HUES64 (cell line): ENCODE data around the gene KNSTRN.

Experiments used
- H3K27ac ChIP-seq: 2 replicates; pipeline ENCODE4 v1.7.0; 2013; ENCODE audit warnings: low read depth, low read length, inconsistent platforms
- H3K27me3 ChIP-seq: 2 replicates; pipeline ENCODE4 v1.6.1; 2013; ENCODE audit warnings: mild to moderate bottlenecking, low read length; ENCODE audit not compliant: insufficient read depth
- H3K36me3 ChIP-seq: 2 replicates; pipeline ENCODE4 v1.6.1; 2013; ENCODE audit warnings: mild to moderate bottlenecking, low read length; ENCODE audit not compliant: insufficient read depth
- H3K4me1 ChIP-seq: 2 replicates; pipeline ENCODE4 v1.6.1; 2013; ENCODE audit warnings: mild to moderate bottlenecking, low read length, moderate library complexity; ENCODE audit not compliant: insufficient read depth
- H3K4me3 ChIP-seq: 2 replicates; pipeline ENCODE4 v1.5.1; 2013; ENCODE audit warnings: mild to moderate bottlenecking, low read length, moderate library complexity
- H3K9ac ChIP-seq: 2 replicates; pipeline ENCODE4 v1.6.1; 2013; ENCODE audit warnings: mild to moderate bottlenecking, low read depth, low read length
- H3K9me3 ChIP-seq: 2 replicates; pipeline ENCODE4 v1.6.1; 2013; ENCODE audit warnings: low read depth, low read length; ENCODE audit not compliant: insufficient read depth
- WGBS: fragments of 150-250, 120-280 bp; methylation state at CpG from one replicate; pipeline ENCODE4 v1.1.7; 2013; ENCODE audit warnings: missing lambda C conversion rate; 5-methylcytosine and 5-hydroxymethylcytosine counted together

KNSTRN gene

DNA sequence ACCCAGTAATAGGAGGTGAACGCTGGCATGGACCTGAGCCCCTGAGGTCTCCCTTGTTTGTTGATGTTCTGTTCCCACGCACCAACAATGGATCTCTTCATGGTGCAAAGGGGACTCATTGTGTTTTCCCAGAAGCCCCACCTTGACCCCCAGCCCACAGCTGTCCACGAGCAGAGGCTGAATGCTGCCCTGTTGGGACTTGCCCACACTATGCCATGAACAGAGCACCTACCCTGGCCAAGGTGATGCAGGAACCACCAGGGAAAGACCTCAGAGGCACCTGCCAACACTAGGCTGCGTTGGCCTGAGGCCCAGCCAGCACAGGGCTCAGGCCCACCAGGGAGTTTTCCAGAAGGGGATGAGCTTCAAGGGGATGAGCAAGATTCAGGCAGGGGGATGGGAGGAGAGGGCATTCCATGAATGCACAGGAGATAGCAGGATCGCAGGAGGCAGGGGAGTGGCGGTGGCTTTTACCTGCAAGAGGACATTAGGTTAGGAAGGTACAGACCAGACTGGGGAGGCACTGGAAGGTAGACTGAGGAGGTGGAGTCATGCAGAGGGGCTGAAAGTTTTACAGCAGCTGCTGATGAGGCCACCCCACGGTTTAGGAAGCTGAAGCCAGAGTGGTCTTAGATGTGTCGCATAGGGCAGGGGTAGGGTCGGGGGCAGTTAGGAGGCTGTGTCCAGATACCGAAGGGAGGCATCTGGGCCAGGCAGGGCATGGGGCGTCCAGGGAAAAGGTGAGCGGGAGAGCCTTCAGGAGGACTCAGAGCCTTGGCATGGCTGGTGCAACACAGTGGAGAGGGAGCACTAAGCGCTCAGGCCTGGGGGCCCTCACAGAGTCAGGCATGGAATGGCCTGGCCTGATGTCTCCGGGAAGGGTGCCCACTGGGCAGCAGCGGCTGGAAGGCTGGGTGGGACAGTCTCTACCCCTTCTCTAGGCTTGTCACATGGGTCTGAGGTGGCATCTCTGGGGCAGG is 35.7 kb upstream of the KNSTRN start:
- Histone ChIP-seq H3K4me3 (no peak overlapping the region), H3K27ac (no peak overlapping the region), H3K4me1 (no peaks in the 10 kb centered on the region), H3K27me3 (no peaks in the 10 kb centered on the region), H3K9me3 (no peaks in the 10 kb centered on the region), H3K36me3 (no peaks in the 10 kb centered on the region), H3K9ac (no peak overlapping the region)
- WGBS: 87% methylated on average over 15 of the region's 15 CpGs

DNA sequence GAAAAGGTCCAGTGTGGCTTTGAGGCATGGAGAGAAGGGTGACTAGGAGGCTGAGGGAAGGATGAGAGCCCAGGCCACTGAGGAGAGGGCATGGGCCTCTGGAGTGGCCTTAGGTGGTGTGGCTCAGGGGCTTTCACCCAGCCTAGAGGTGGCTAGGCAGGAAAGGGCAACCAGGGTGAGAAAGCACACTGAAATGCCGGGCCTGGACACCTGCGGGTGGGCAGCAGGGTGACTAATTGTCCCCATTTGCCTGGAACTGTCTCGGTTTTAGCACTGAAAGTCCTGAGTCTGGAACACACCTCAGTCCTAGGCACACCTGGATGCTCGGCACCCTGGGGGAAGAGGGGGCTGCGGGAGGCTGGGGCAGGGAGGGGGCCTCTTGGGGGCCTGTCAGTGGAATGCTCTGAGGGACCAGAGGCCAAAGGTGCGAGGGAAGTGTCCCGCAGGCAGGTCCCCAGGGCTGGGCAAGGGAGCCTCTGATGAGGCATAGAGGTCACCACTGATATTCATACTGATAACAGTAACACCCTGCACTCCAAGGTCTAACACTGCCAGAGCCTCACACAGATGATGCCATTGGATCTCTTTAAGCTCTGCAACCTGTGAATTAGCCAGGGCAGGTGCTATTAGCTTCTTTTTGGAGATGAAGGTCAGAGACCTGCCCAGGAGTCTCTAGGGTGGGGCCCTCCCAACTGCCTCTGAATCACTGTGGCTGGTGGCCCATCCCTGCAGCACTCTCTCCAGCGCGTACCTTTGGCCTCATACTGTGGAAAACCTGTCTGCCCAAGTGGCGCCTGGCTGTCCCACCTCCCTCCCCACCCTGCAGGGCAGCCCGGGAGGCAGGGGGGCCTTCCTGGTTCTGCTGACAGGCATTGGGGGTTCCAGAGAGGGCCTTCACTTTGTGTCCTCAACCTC is 34.7 kb upstream of the KNSTRN start:
- Histone ChIP-seq H3K27ac (no peak overlapping the region), H3K9me3 (no peaks in the 10 kb centered on the region), H3K27me3 (no peaks in the 10 kb centered on the region), H3K36me3 (no peaks in the 10 kb centered on the region), H3K4me1 (no peaks in the 10 kb centered on the region), H3K9ac (no peak overlapping the region), H3K4me3 (no peak overlapping the region)
- 94% methylated on average over 11 of the region's 11 CpGs for WGBS

DNA sequence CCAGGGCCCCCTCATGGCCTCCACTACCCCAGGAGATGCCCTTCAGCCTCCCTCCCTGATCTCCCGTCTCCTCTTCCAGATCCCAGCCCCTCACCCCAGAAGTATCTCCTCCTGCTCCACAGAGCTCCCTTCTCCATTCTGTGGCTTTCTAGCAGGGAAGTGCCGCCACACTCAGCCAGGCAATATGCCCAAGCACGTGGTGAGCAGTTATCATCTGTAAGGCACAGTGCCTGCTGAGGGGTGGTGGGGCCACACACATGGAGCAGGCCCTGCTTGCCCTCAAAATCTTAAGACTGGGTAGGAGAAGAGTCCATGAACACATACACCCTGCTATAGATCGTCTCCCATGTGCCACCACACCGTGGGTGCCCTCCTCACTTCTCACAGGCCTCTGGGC is 34.0 kb upstream of the KNSTRN start:
- Histone ChIP-seq H3K4me1 (no peaks in the 10 kb centered on the region), H3K9me3 (no peaks in the 10 kb centered on the region), H3K27ac (no peak overlapping the region), H3K4me3 (no peak overlapping the region), H3K9ac (no peak overlapping the region), H3K27me3 (0 out of 2 replicates have a peak, but pooled peaks cover 3% of the 10 kb centered on the region), H3K36me3 (no peaks in the 10 kb centered on the region)
- WGBS: 90% methylated on average over 5 of the region's 5 CpGs

DNA sequence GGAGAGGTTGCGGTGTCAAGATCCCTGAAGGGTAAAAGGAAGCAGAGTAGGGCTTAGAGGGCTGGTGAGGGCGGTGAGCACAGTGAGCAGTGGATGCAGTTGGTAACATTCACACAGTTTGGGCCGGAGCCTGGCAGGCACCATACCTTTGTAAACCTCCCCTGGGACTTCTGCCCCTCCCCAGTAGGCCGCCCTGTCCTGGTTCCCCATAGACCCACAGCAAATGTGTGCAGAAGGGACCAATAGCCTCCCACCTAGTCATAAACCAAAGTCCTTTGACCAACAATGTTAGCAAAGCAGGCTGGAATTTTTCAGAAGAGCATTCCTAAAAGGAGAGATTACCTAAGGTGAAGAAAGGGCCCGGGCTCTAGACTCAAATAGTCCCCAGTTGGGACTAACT is 33.4 kb upstream of the KNSTRN start:
- Histone ChIP-seq H3K9me3 (no peaks in the 10 kb centered on the region), H3K27ac (no peak overlapping the region), H3K4me1 (peaks cover 5% of the 10 kb centered on the region), H3K9ac (no peak overlapping the region), H3K27me3 (0 out of 2 replicates have a peak, but pooled peaks cover 3% of the 10 kb centered on the region), H3K36me3 (no peaks in the 10 kb centered on the region), H3K4me3 (no peak overlapping the region)
- WGBS: 96% methylated on average over 5 of the region's 5 CpGs

DNA sequence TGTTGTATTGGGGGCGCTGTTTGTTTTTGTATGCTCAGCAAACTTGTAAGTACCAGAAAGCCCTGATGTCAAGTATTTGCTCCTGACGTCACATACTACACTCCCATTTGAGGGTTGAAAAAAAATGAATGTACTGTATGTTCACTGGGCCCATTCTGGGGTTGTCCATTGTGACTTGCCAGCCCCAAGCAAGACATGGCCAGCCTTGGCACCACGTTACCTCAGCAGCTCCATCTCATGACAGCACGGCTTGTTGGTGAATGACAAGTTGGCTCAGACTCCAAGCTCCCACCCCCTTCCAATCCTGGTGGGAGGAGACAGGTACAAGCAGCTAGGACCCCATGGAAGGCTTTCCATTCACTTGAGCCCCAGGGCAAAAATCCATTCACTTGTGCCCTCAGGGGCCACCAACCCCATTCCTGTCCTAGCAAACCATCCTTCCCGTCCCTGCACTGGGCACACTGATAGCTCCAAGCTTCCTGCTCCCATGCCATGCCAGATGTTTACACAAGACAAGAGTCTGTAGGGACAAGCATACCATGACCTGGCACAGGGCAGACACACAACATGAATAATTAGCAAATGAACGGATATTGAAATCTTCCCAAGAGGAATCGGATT is 30.1 kb upstream of the KNSTRN start:
- H3K36me3 ChIP-seq: no peaks in the 10 kb centered on the region
- H3K27ac ChIP-seq: no peak overlapping the region
- H3K4me1 ChIP-seq: peaks cover 13% of the 10 kb centered on the region
- no peak overlapping the region for H3K9ac ChIP-seq
- no peaks in the 10 kb centered on the region for H3K9me3 ChIP-seq
- no peak overlapping the region for H3K4me3 ChIP-seq
- H3K27me3 ChIP-seq: peaks cover 16% of the 10 kb centered on the region
- 91% methylated on average over 6 of the region's 7 CpGs for WGBS

DNA sequence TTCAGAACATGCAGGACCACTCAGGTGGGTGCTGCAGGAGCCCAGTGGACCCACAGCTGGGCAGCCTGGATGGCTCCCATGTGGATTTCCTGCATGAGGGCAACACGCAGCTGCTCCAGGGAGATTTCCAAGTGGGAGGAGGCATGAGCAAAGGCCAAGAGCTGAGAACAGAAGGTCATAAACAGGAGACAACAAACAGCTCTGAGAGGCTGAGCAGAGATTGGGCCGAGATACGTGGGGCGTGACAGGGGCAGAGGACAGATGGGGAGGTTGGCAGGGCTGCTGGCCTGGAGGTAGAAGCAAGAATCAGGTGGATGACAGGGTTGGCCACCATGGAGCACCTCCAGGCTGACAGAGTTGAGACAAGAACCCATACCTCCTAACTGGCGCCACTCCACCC is 28.8 kb upstream of the KNSTRN start:
- no peaks in the 10 kb centered on the region for H3K36me3 ChIP-seq
- peaks cover 17% of the 10 kb centered on the region for H3K4me1 ChIP-seq
- H3K4me3 ChIP-seq: no peak overlapping the region
- H3K9ac ChIP-seq: no peak overlapping the region
- no peak overlapping the region for H3K27ac ChIP-seq
- WGBS: 83% methylated on average over 5 of the region's 5 CpGs
- peaks cover 20% of the 10 kb centered on the region for H3K27me3 ChIP-seq
- no peaks in the 10 kb centered on the region for H3K9me3 ChIP-seq

DNA sequence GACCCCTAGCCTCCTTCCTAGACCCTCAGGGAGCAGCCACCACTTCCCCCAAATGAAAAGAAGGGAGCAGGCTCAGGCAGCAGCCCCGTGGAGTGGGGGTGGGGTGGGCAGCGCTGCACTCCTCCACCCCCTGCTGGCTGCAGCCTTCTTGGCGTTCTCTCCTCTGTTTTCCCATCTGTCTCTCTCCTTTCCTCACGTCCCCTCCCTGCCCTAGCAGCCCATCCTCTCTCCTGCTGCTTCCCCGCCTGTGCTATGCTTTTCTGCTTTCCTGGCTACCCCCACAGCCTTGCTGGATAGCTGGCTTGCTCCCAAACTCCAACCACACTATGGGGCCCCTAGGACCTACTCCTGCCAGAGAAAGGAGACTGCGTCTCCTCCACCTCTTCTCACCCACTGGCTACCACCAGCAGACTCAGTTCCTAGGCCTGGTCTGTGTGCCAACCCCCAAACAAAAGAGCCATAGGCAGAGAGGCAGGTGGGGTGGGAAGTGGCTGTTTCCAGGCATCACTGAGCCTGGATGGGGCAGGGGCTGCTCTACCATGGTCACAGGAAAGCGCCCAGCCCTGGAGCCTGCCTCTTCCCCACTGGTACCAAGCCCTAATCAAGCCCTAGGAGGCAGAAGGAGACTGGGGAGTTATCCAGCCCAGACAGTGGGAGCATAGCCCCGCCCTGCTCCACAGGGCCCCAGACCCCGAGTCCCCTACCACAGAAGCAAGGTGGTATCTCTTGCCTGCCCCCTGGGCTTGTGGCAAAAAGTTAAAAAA is 27.9 kb upstream of the KNSTRN start:
- H3K4me1 ChIP-seq: peaks cover 17% of the 10 kb centered on the region
- 34% methylated on average over 9 of the region's 9 CpGs for WGBS
- no peaks in the 10 kb centered on the region for H3K9me3 ChIP-seq
- no peak overlapping the region for H3K9ac ChIP-seq
- H3K36me3 ChIP-seq: no peaks in the 10 kb centered on the region
- H3K27me3 ChIP-seq: peaks cover 29% of the 10 kb centered on the region
- no peak overlapping the region for H3K27ac ChIP-seq
- H3K4me3 ChIP-seq: no peak overlapping the region

DNA sequence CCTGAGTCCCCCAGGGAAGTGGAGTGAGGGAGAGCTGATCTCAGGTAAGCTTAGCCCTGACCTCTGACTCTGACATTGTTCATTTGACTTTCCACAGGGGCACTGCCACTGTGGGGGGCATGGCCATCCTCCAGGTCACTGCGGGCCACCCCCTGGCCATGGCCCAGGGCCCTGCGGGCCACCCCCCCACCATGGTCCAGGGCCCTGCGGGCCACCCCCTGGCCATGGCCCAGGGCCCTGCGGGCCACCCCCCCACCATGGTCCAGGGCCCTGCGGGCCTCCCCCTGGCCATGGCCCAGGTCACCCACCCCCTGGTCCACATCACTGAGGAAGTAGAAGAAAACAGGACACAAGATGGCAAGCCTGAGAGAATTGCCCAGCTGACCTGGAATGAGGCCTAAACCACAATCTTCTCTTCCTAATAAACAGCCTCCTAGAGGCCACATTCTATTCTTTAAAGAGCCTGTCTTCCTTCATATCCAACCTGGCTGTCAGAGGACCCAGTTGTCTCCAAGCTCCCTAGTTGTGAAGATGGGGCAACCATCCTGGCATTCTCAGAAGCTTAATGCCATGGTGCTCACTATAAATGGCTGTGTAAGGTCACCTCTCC is 26.4 kb upstream of the KNSTRN start:
- Histone ChIP-seq H3K27me3 (peaks cover 42% of the 10 kb centered on the region), H3K4me1 (peaks cover 17% of the 10 kb centered on the region), H3K9ac (no peak overlapping the region), H3K27ac (no peak overlapping the region), H3K9me3 (no peaks in the 10 kb centered on the region), H3K36me3 (no peaks in the 10 kb centered on the region), H3K4me3 (no peak overlapping the region)
- WGBS: 98% methylated on average over 4 of the region's 5 CpGs

DNA sequence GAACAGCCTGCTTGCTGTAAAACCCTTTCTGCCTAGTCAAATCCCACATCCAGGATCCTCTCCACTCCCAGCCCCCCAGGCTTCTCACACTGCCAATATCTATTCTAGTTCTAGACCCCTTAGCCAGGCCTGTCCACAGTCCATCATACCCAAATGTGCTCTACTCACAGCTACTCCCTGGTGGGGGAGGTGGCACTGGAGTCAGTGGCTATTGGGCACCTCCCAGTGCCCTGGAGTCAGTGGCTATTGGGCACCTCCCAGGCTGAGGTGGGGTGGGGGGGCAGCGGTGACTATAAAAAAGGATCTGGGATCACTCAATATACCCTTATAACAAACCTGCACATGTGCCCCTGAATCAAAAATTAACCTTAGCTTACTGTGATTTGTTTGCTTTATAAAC is 25.3 kb upstream of the KNSTRN start:
- H3K9ac ChIP-seq: no peak overlapping the region
- H3K4me3 ChIP-seq: peak overlapping the region; percentile 65
- no peak overlapping the region for H3K27ac ChIP-seq

More for the DNA sequence above, 25.3 kb upstream of the KNSTRN start:
- H3K36me3 ChIP-seq: no peaks in the 10 kb centered on the region
- H3K9me3 ChIP-seq: no peaks in the 10 kb centered on the region
- no CpG with 5 or more reads among the region's 1 CpG for WGBS
- peaks cover 49% of the 10 kb centered on the region for H3K27me3 ChIP-seq
- peaks cover 17% of the 10 kb centered on the region for H3K4me1 ChIP-seq
